ENCODE data around the gene KLHL26. TPM values are rescaled to one million over a fixed set of nuclear protein-coding genes. Genes with fewer than 3 reads are reported as not detected.
A peak's percentile ranks its signal among the peaks of the same experiment; 100 is the strongest.
"Not testable (repeated sequence)": the region's sequence is repeated elsewhere in the genome, so short reads cannot be mapped to it uniquely, and the experiment has no call there.

The KLHL26 gene
- total and polyA plus RNA-seq, 7 experiments from 2014 or later = 3.7 to 16.3 (median 10.5) TPM

DNA sequence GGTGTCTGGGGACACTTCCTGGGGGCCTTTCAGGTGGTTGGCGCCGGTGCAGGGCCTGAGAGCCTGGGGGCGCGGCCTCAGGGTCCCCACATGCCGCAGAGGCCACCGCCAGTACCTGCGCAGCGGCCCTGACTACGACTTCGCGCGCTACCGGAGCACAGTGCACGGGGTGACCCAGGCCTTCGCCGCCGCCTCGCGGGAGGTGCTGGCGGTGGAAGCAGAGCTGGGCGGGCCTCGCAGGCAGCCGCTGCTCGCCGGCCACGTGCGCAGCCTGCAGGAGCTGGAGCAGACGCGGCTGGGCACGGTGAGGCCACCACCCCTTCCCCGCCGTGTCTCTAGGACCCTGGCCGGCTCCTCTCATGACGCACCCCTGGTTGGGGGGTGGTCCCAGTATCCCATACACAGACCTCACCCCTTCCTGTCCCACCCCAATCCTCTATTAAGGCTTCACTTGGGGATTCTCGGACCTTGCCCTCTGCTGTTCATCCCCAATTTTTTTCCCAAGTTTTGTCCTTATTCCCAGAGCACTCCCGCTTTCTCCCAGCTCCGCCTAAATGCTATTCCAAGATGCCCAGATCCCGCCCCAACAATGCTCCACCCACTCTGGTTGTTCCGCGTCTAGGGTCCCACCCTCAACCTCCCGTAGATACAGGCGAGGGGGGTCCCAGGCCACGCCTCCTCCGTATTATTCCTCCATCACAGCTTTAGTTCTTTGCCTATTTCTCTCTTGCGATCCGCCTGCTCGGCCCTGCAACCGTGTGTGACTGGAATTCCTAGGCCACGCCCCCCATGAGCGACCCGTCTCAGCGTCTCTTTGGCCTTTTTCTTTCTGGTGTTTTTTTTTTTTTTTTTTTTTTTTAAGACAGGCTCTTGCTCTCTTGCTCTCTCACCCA, 47.2 kb upstream of the KLHL26 start:
- CTCF ChIA-PET = interaction anchor here (0.8 to 2.2 kb wide), 9 partner anchors 17 to 260 kb away, joined by 3 to 10 read pairs (median 4); partner anchors contain the start of gene UBA52
- no peaks in the 10 kb centered on the region for H3K9me3 ChIP-seq (ENCODE audit: control insufficient read depth in 2 of 3, low read length in 3 of 3)
- peaks cover 0 to 2% (median 0%) of the 10 kb centered on the region in 11 donors for H3K9me3 Mint-ChIP-seq
- H3K4me1 ChIP-seq (ENCODE audit: control insufficient read depth in 2 of 2, insufficient read depth in 2 of 2, low read length in 2 of 2) = peaks cover 21 to 40% of the 10 kb centered on the region in 2 donors
- H3K36me3 ChIP-seq (ENCODE audit: control insufficient read depth in 2 of 3, insufficient read depth in 3 of 3, low read length in 3 of 3) = peaks cover 0 to 7% (median 0%) of the 10 kb centered on the region in 3 experiments
- POLR2A ChIA-PET = interaction anchor here (0.6 to 2.9 kb wide), 19 partner anchors 13 to 331 kb away, joined by 3 to 47 read pairs (median 4); partner anchors contain the start of genes COPE, DDX49, ELL and FKBP8
- intact Hi-C loops (cut with micrococcal nuclease) = loop anchor here (1.0 to 10.0 kb wide), 15 partner anchors 32 to 330 kb away; partner anchors contain the start of genes COPE (in 2 of the 2), CRTC1 (in 2 of the 2), DDX49 (in 2 of the 2) and KXD1 (in 2 of the 2)
- no peaks in the 10 kb centered on the region for H3K27me3 ChIP-seq (ENCODE audit: control insufficient read depth in 2 of 2, insufficient read depth in 2 of 2, low read length in 2 of 2)
- ATAC-seq (peak; percentile 68), DNase-seq (peak in 3 of 9 donors; percentile 33 to 75 (median 60))
- H3K4me3 ChIP-seq (ENCODE audit: low read length) = peak overlapping the region; percentile 72
- H3K27ac ChIP-seq (ENCODE audit: low read depth, low read length) = peak overlapping the region; percentile 88
- peak overlapping the region; percentile 79 to 94 (median 90) for H3K4me3 Mint-ChIP-seq
- H3K4me1 Mint-ChIP-seq = peaks cover 22 to 57% (median 43%) of the 10 kb centered on the region in 7 donors
- peaks cover 0 to 15% (median 0%) of the 10 kb centered on the region in 5 donors for H3K36me3 Mint-ChIP-seq
- H3K27ac Mint-ChIP-seq = peak overlapping the region; percentile 87 to 98 (median 92)
- H3K27me3 Mint-ChIP-seq = peaks cover 0 to 4% (median 0%) of the 10 kb centered on the region in 5 donors

DNA sequence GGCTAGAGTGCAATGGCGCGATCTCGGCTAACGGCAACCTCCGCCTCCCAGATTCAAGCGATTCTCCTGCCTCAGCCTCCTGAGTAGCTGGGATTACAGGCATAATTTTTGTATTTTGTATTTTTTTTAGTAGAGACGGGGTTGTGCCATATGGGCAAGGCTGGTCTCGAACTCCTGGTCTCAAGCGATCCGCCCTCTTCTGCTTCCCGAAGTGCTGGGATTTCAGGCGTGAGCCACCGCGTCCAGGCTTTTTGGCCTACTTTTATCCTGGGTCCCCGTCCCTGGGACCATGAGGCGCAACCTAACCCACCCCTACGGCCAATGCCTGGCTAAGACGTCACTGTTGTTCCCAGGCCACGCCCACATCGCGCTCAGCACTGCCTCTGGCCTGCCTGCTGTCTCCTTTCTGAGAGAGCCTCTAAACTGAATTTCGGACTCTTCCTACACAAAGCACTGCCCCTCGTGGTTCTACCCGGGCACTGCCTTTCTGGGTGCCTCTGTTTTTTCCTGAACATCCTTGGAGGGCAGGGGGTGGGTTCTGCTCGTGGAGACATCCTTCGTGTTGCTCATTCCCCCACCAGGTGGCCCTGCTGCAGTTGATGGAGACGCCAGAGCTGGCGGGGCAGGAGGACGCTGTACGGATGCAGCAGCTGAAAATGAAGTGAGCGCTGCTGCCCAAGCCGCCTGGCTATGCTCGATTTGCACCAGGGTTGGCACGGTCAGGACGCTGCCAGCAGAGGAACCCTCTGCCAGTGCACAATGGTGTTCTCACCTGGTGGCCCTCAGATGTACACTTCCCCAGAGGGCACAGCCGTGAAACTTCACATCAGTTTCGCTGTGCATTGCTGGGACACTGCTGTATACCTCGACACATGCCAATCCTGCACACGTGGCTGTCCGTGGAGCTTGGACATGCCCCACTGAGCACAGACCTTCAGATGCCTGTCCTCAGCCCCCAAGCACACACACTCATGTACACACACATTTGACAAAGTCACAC, 46.3 kb upstream of the KLHL26 start:
- H3K4me3 Mint-ChIP-seq = peak overlapping the region; percentile 71 to 94 (median 89)
- POLR2A ChIA-PET = interaction anchor here (0.7 to 2.9 kb wide), 4 partner anchors 19 to 309 kb away, joined by 3 to 29 read pairs (median 4); partner anchors contain the start of genes ELL, JUND and UBA52
- no peak for ATAC-seq
- Histone ChIP-seq H3K27ac (ENCODE audit: low read depth, low read length) (peak overlapping the region; percentile 88), H3K4me3 (ENCODE audit: low read length) (no peak overlapping the region), H3K9me3 (ENCODE audit: control insufficient read depth in 2 of 3, low read length in 3 of 3) (no peaks in the 10 kb centered on the region), H3K27me3 (ENCODE audit: control insufficient read depth in 2 of 2, insufficient read depth in 2 of 2, low read length in 2 of 2) (no peaks in the 10 kb centered on the region), H3K36me3 (ENCODE audit: control insufficient read depth in 2 of 3, insufficient read depth in 3 of 3, low read length in 3 of 3) (peaks cover 0 to 7% (median 0%) of the 10 kb centered on the region in 3 experiments), H3K4me1 (ENCODE audit: control insufficient read depth in 2 of 2, insufficient read depth in 2 of 2, low read length in 2 of 2) (peaks cover 25 to 40% of the 10 kb centered on the region in 2 donors)
- H3K27me3 Mint-ChIP-seq = peaks cover 0 to 10% (median 0%) of the 10 kb centered on the region in 5 donors
- peak in 4 of 9 donors; percentile 21 to 43 (median 34) for DNase-seq
- intact Hi-C loops (cut with micrococcal nuclease) = no loop called here
- peaks cover 21 to 60% (median 45%) of the 10 kb centered on the region in 7 donors for H3K4me1 Mint-ChIP-seq
- H3K36me3 Mint-ChIP-seq = peaks cover 0 to 12% (median 0%) of the 10 kb centered on the region in 5 donors
- CTCF ChIA-PET = interaction anchor here (2.2 kb wide), 1 partner anchor 71 kb away, joined by 10 read pairs; no protein-coding TSS in a partner anchor
- H3K27ac Mint-ChIP-seq = peak overlapping the region; percentile 67 to 98 (median 91)
- peaks cover 0 to 2% (median 0%) of the 10 kb centered on the region in 11 donors for H3K9me3 Mint-ChIP-seq

DNA sequence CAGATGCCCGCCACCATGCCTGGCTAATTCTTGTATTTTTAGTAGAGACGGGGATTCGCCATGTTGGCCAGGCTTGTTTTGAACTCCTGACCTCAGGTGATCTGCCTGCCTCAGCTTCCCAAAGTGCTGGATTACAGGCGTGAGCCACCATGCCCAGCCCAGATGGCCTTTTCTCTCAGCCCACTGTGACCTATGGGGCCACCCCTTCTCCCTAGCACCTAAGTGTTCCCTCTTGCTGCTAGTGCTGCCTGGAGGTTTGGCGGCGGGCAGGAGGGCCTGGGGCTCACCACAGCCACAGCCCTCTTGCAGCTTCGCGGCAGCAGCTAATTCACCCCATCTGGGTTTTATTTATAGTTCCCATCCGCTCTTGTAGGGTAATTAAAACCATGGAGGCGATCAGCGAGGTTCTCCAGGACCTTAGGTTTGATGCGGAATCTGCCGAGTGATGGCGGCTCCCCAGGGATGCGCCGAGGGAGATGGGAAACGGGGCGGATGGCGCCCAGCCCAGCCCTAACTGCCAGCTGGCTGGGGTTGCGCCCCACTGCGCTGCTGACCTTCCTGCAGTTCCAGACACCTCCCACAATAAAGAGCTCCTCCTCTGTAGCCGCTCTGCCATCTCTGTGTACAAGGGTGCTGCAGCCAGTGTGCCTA, 45.0 kb upstream of the KLHL26 start:
- CTCF ChIA-PET = interaction anchor here (0.6 to 2.7 kb wide), 3 partner anchors 9 to 256 kb away, joined by 4 to 20 read pairs (median 6); no protein-coding TSS in a partner anchor
- intact Hi-C loops (cut with micrococcal nuclease) = no loop called here
- Mint-ChIP-seq H3K36me3 (peaks cover 0 to 12% (median 0%) of the 10 kb centered on the region in 5 donors), H3K27ac (peak overlapping the region in 2 of 9 donors; percentile 16 to 20), H3K9me3 (peaks cover 0 to 2% (median 0%) of the 10 kb centered on the region in 11 donors), H3K4me1 (peaks cover 14 to 55% (median 39%) of the 10 kb centered on the region in 7 donors), H3K4me3 (peak overlapping the region in 5 of 10 donors; percentile 11 to 89 (median 45)), H3K27me3 (peaks cover 0 to 20% (median 0%) of the 10 kb centered on the region in 5 donors)
- peaks cover 25 to 38% of the 10 kb centered on the region in 2 donors for H3K4me1 ChIP-seq (ENCODE audit: control insufficient read depth in 2 of 2, insufficient read depth in 2 of 2, low read length in 2 of 2)
- H3K27ac ChIP-seq (ENCODE audit: low read depth, low read length) = no peak overlapping the region
- H3K9me3 ChIP-seq (ENCODE audit: control insufficient read depth in 2 of 3, low read length in 3 of 3) = no peaks in the 10 kb centered on the region
- no peaks in the 10 kb centered on the region for H3K27me3 ChIP-seq (ENCODE audit: control insufficient read depth in 2 of 2, insufficient read depth in 2 of 2, low read length in 2 of 2)
- peaks cover 0 to 7% (median 0%) of the 10 kb centered on the region in 3 experiments for H3K36me3 ChIP-seq (ENCODE audit: control insufficient read depth in 2 of 3, insufficient read depth in 3 of 3, low read length in 3 of 3)
- no peak for ATAC-seq
- H3K4me3 ChIP-seq (ENCODE audit: low read length) = no peak overlapping the region
- DNase-seq = no peak
- POLR2A ChIA-PET = interaction anchor here (0.9 to 2.8 kb wide), 4 partner anchors 21 to 256 kb away, joined by 4 to 10 read pairs (median 4); partner anchors contain the start of gene UBA52

DNA sequence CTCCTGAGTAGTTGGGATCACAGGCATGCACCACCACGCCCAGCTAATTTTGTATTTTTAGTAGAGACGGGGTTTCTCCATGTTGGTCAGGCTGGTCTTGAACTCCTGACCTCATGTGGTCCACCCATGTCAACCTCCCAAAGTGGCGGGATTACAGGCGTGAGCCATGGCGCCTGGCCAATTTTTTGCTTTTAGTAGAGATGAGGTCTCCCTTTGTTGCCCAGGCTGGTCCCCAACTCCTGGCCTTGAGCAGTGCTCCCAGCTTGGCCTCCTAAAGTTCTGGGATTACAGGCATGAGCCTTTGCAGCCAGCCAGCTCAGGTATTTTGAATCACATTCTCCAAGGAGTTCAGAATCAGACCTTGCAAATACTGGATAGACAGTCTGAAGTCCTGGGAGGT, 44.1 kb upstream of the KLHL26 start:
- Mint-ChIP-seq H3K4me3 (peak overlapping the region in 1 of 10 donors; percentile 86), H3K27ac (peak overlapping the region in 2 of 9 donors; percentile 39 to 62), H3K27me3 (peaks cover 0 to 23% (median 0%) of the 10 kb centered on the region in 5 donors), H3K36me3 (peaks cover 0 to 12% (median 0%) of the 10 kb centered on the region in 5 donors), H3K4me1 (peaks cover 13 to 55% (median 37%) of the 10 kb centered on the region in 7 donors)
- CTCF ChIA-PET = interaction anchor here (1.0 to 2.7 kb wide), 3 partner anchors 251 to 268 kb away, joined by 3 to 20 read pairs (median 14); no protein-coding TSS in a partner anchor
- H3K27me3 ChIP-seq (ENCODE audit: control insufficient read depth in 2 of 2, insufficient read depth in 2 of 2, low read length in 2 of 2); ATAC-seq; H3K4me3 ChIP-seq (ENCODE audit: low read length); H3K27ac ChIP-seq (ENCODE audit: low read depth, low read length); intact Hi-C loops (cut with micrococcal nuclease); H3K9me3 Mint-ChIP-seq; H3K36me3 ChIP-seq (ENCODE audit: control insufficient read depth in 2 of 3, insufficient read depth in 3 of 3, low read length in 3 of 3); H3K9me3 ChIP-seq (ENCODE audit: control insufficient read depth in 2 of 3, low read length in 3 of 3): not testable (repeated sequence)
- DNase-seq = peak in 1 of 9 donors; percentile 8
- POLR2A ChIA-PET = interaction anchor here (0.6 to 2.8 kb wide), 5 partner anchors 11 to 255 kb away, joined by 3 to 10 read pairs (median 4); partner anchors contain the start of gene KXD1
- H3K4me1 ChIP-seq (ENCODE audit: control insufficient read depth in 2 of 2, insufficient read depth in 2 of 2, low read length in 2 of 2) = peaks cover 24 to 35% of the 10 kb centered on the region in 2 donors

DNA sequence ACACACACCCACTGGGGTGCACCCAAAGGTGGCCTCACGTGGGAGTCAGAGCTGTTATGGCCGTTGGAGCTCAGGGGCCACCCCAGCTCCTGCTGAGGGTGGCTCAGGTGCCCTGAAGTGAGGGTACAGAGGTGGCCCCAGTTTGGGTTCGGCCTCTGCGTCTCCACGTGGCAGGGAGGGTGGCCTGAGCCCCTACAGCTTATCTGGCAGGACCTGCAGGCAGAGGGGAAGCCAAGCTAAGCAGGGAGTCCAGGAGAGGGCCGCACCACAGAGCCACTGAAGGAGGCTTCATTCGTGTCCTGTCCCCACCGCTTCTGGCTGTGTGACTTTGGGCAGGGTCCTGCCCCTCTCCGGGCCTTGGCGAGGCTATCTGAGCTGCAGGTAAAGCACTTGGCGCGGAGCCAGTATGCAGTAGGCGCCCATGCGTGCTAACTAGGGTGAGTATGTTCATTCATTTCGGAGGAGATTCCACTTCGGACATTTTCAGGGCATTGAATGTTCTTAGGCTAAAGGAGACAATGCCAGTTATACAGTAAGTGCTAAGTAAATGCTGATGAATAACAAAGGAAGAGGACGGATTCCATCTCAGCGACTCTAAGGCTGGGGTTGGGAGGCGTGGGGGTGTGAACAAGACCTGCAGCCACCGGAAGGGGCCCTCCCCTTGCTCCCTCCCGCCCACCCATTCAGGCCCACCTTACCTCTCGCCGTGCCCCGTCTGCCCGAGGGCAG, 43.3 kb upstream of the KLHL26 start:
- Mint-ChIP-seq H3K4me1 (peaks cover 6 to 48% (median 29%) of the 10 kb centered on the region in 7 donors), H3K27ac (peak overlapping the region in 6 of 9 donors; percentile 38 to 84 (median 72)), H3K36me3 (peaks cover 0 to 12% (median 0%) of the 10 kb centered on the region in 5 donors), H3K4me3 (peak overlapping the region in 9 of 10 donors; percentile 38 to 86 (median 60)), H3K9me3 (peaks cover 0 to 2% (median 0%) of the 10 kb centered on the region in 11 donors), H3K27me3 (peaks cover 0 to 23% (median 0%) of the 10 kb centered on the region in 5 donors)
- Histone ChIP-seq H3K4me1 (ENCODE audit: control insufficient read depth in 2 of 2, insufficient read depth in 2 of 2, low read length in 2 of 2) (peaks cover 17 to 29% of the 10 kb centered on the region in 2 donors), H3K27me3 (ENCODE audit: control insufficient read depth in 2 of 2, insufficient read depth in 2 of 2, low read length in 2 of 2) (no peaks in the 10 kb centered on the region), H3K9me3 (ENCODE audit: control insufficient read depth in 2 of 3, low read length in 3 of 3) (no peaks in the 10 kb centered on the region), H3K4me3 (ENCODE audit: low read length) (no peak overlapping the region), H3K36me3 (ENCODE audit: control insufficient read depth in 2 of 3, insufficient read depth in 3 of 3, low read length in 3 of 3) (peaks cover 0 to 7% (median 0%) of the 10 kb centered on the region in 3 experiments), H3K27ac (ENCODE audit: low read depth, low read length) (no peak overlapping the region)
- ChIA-PET POLR2A (interaction anchor here (0.9 to 2.8 kb wide), 9 partner anchors 11 to 254 kb away, joined by 3 to 10 read pairs (median 3); partner anchors contain the start of genes FKBP8, KXD1, UBA52 and UPF1), CTCF (interaction anchor here (0.6 to 2.7 kb wide), 10 partner anchors 75 to 267 kb away, joined by 3 to 20 read pairs (median 3); partner anchors contain the start of gene UPF1)
- DNase-seq (no peak), ATAC-seq (no peak)
- intact Hi-C loops (cut with micrococcal nuclease) = loop anchor here in 1 of 2 donors (1.0 to 2.0 kb wide), 5 partner anchors 36 to 273 kb away; partner anchors contain the start of gene KXD1
